HL-60 (cell line): ENCODE measurements around the gene ENG.

ENCODE experiments used
- CTCF ChIP-seq: IDR thresholded peaks from one replicate; pipeline ENCODE4 v1.5.1; 2011; ENCODE audit warnings: low read length, control low read depth, inconsistent platforms; ENCODE audit not compliant: insufficient read depth
- GABPA ChIP-seq: IDR thresholded peaks from 2 replicates; pipeline ENCODE4 v1.6.1; 2012; ENCODE audit warnings: low read depth
- POLR2AphosphoS5 ChIP-seq: IDR thresholded peaks from 2 replicates; pipeline ENCODE4 v1.6.1; 2012; ENCODE audit warnings: low read depth

GRCh38 chr9:127883959-127884358, 29.5 kb upstream of the ENG start:
- no peak for TF ChIP-seq CTCF
- no peak for TF ChIP-seq POLR2AphosphoS5
- TF ChIP-seq GABPA = no peak
